Fibroblast of lung (primary cell): Measurements from ENCODE around the gene G0S2. TPM values are rescaled to one million over a fixed set of nuclear protein-coding genes. Genes with fewer than 3 reads are reported as not detected.

Experiments used
- DNase-seq, 2 donors: peaks; one replicate each; pipeline versions ENCODE4 v3.0.0 to v3.0.0-alpha.2; 2010; ENCODE audit warnings: low read depth in 2 of 2
- H2AFZ ChIP-seq: 2 replicates; pipeline ENCODE4 v1.5.1; 2012; ENCODE audit warnings: low read length, control low read depth, inconsistent platforms
- H3K27ac ChIP-seq: 2 replicates; pipeline ENCODE4 v1.5.1; 2011; ENCODE audit warnings: low read length, control low read depth; ENCODE audit not compliant: insufficient read depth
- H3K27me3 ChIP-seq: 2 replicates; pipeline ENCODE4 v1.5.1; 2011; ENCODE audit warnings: mild to moderate bottlenecking, low read length; ENCODE audit not compliant: control insufficient read depth, insufficient read depth
- H3K36me3 ChIP-seq: 2 replicates; pipeline ENCODE4 v1.5.1; 2011; ENCODE audit warnings: low read length; ENCODE audit not compliant: control insufficient read depth, insufficient read depth
- H3K4me1 ChIP-seq: 2 replicates; pipeline ENCODE4 v1.5.1; 2011; ENCODE audit warnings: low read length; ENCODE audit not compliant: control insufficient read depth, insufficient read depth; ENCODE audit errors: extremely low read depth
- H3K4me2 ChIP-seq: 2 replicates; pipeline ENCODE4 v1.5.1; 2011; ENCODE audit warnings: low read length, control low read depth; ENCODE audit not compliant: insufficient read depth; ENCODE audit errors: extremely low read depth
- H3K4me3 ChIP-seq, 4 experiments: fragments of 200-600 bp in 1 of 4; sonication (generic) in 1 of 4; replicated peaks in 1 of 4; 2 replicates each; pipeline ENCODE4 v1.5.1; 2011 to 2016; ENCODE audit warnings: low read length in 4 of 4, low read depth in 3 of 4, mild to moderate bottlenecking in 3 of 4, control low read depth in 2 of 4, inconsistent platforms in 1 of 4, mixed read lengths in 1 of 4; ENCODE audit not compliant: insufficient read depth in 1 of 4; ENCODE audit errors: control extremely low read depth in 1 of 4
- H3K79me2 ChIP-seq: 2 replicates; pipeline ENCODE4 v1.5.1; 2012; ENCODE audit warnings: mild to moderate bottlenecking, low read length, inconsistent platforms; ENCODE audit not compliant: control insufficient read depth, insufficient read depth
- H3K9ac ChIP-seq: 2 replicates; pipeline ENCODE4 v1.5.1; 2011; ENCODE audit warnings: mild to moderate bottlenecking, low read length, control low read depth; ENCODE audit not compliant: insufficient read depth
- H3K9me3 ChIP-seq: 2 replicates; pipeline ENCODE4 v1.5.1; 2012; ENCODE audit warnings: low read depth, low read length; ENCODE audit not compliant: control insufficient read depth, insufficient read depth
- H4K20me1 ChIP-seq: 2 replicates; pipeline ENCODE4 v1.5.1; 2011; ENCODE audit warnings: low read length; ENCODE audit not compliant: control insufficient read depth, insufficient read depth; ENCODE audit errors: extremely low read depth
- CTCF ChIP-seq, 2 donors: IDR thresholded peaks in 1 of 2; conservative IDR thresholded peaks in 1 of 2; 1 replicate in 1 of 2; 2 replicates in 1 of 2; pipeline ENCODE4 v1.5.1; 2011 to 2012; ENCODE audit warnings: low read length in 2 of 2, control low read depth in 1 of 2, inconsistent platforms in 1 of 2, low read depth in 1 of 2, mild to moderate bottlenecking in 1 of 2
- EZH2 ChIP-seq: IDR thresholded peaks from 2 replicates; pipeline ENCODE4 v1.5.1; 2012; ENCODE audit warnings: low read length, control low read depth, mild to moderate bottlenecking; ENCODE audit errors: missing control alignments
- polyA plus RNA-seq, 2 donors: library from polyadenylated mRNA; depleted of rRNA in 1 of 2; stranded (reverse) in 1 of 2; unstranded in 1 of 2; fragments of >200 nt; gene quantifications; 2 replicates each; pipeline ENCODE4 v1.2.1, GENCODE V29; 2011 to 2012; ENCODE audit warnings: missing spikeins in 1 of 2
- total RNA-seq: library from RNA; depleted of rRNA; stranded (reverse); fragments of >200 nt; gene quantifications from 2 replicates; pipeline ENCODE4 v1.2.1, GENCODE V29; 2014

G0S2 gene
- total and polyA plus RNA-seq, 2 donors (not counting 1 experiment from before 2014, with no cell fraction given), result 3.9 to 79.1 TPM

DNA sequence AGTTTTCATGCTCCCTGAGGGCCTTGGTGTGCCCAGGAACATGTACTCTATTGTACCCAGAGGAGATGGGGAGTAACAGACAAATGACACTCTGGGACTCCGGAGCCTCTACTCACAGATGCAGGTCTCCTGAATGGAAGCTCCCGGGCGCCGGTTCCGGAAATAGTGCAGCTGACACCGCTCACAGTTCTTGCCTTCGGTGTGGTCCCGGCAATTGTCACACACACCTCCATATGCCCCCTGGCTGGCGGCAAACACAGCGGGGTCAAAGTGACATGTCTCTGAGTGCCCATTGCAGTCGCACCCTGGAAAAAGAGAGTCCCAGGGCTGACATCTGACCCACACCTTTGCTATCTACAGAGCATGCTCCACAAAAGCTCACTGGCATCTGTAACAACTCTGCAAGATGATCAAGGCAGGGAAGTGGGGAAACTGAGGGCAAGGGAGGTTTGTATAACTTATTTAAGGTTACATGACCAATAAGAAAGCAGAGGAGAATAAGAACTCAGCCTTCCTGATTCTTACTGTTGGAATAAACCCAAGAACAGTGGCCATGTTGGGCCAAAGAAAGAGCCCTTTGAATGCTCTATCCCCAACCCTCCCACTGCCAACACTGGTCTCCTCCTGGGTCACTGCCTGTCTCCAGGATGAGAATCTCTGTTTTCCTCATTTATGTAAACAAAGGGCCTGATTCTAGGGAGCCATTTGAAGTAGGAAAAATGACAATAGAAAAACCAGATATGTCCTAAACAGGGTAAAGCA, 45.4 kb upstream of the G0S2 start:
- H3K4me2 ChIP-seq, result no peak overlapping the region

GRCh38 chr1:209630383-209631225, 44.6 kb upstream of the G0S2 start:
- no peak for TF ChIP-seq CTCF (conservative IDR thresholded peaks at IDR 0.05 in 1 of 2, IDR thresholded peaks at IDR 0.05 in 1 of 2; ENCODE audit: low read depth in 1 of 2, low read length in 2 of 2)
- no peak for TF ChIP-seq EZH2
- no peak for DNase-seq
- H3K9ac ChIP-seq, result no peak overlapping the region
- no peak overlapping the region for H3K27ac ChIP-seq
- no peak overlapping the region for H3K4me2 ChIP-seq
- no peak overlapping the region for H3K4me3 ChIP-seq
- H3K36me3 ChIP-seq, result no peaks in the 10 kb centered on the region
- no peak overlapping the region for H2AFZ ChIP-seq
- no peaks in the 10 kb centered on the region for H3K79me2 ChIP-seq
- H3K9me3 ChIP-seq, result no peaks in the 10 kb centered on the region
- H3K4me1 ChIP-seq, result no peaks in the 10 kb centered on the region
- no peaks in the 10 kb centered on the region for H3K27me3 ChIP-seq
- no peaks in the 10 kb centered on the region for H4K20me1 ChIP-seq

More for the DNA sequence above, 45.4 kb upstream of the G0S2 start:
- Histone ChIP-seq H3K9ac (no peak overlapping the region), H3K79me2 (no peaks in the 10 kb centered on the region), H3K9me3 (no peaks in the 10 kb centered on the region), H2AFZ (no peak overlapping the region), H3K4me1 (no peaks in the 10 kb centered on the region), H4K20me1 (no peaks in the 10 kb centered on the region), H3K4me3 (no peak overlapping the region), H3K27ac (no peak overlapping the region), H3K27me3 (no peaks in the 10 kb centered on the region), H3K36me3 (no peaks in the 10 kb centered on the region)
- no peak for TF ChIP-seq EZH2
- TF ChIP-seq CTCF (conservative IDR thresholded peaks at IDR 0.05 in 1 of 2, IDR thresholded peaks at IDR 0.05 in 1 of 2; ENCODE audit: low read depth in 1 of 2, low read length in 2 of 2), result no peak
- no peak for DNase-seq

GRCh38 chr1:209633335-209633997, 41.7 kb upstream of the G0S2 start:
- Histone ChIP-seq H3K79me2 (no peaks in the 10 kb centered on the region), H3K27me3 (no peaks in the 10 kb centered on the region), H3K4me2 (no peak overlapping the region), H3K4me1 (no peaks in the 10 kb centered on the region), H3K9ac (no peak overlapping the region), H4K20me1 (no peaks in the 10 kb centered on the region), H3K27ac (no peak overlapping the region), H3K36me3 (no peaks in the 10 kb centered on the region), H2AFZ (no peak overlapping the region), H3K9me3 (no peaks in the 10 kb centered on the region), H3K4me3 (no peak overlapping the region)
- no peak for TF ChIP-seq EZH2
- no peak for TF ChIP-seq CTCF (conservative IDR thresholded peaks at IDR 0.05 in 1 of 2, IDR thresholded peaks at IDR 0.05 in 1 of 2; ENCODE audit: low read depth in 1 of 2, low read length in 2 of 2)
- peak in 1 of 2 donors; percentile 69 for DNase-seq
